Putamen (tissue), 1 donor: Measurements from ENCODE around the gene FBXO28.

ENCODE experiments used
- DNase-seq: peaks from one replicate; pipeline ENCODE4 v3.0.0-alpha.2; 2016; ENCODE audit warnings: low spot score

FBXO28 gene

GRCh38 chr1:224157316-224157715, 43.4 kb downstream of the FBXO28 start:
- DNase-seq = no peak

DNA sequence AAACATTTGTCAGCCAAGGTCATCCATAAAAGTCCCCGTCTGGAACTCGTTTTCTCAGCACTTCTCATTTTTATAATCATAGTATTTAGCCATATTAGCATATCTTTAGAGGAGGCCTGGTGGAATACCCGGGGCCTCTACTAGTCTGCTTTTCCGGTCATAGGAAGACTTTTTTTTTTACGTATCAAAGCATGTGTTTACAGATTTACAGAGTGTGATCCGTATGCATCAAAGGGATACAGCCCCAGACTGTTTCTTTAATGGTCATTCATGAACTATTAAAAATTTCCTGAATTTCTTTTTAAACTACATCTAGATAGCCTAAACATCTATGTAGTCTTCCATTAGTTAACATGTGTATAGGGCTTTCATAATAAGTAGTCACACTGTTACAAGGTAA, 45.6 kb downstream of the FBXO28 start:
- no peak for DNase-seq

DNA sequence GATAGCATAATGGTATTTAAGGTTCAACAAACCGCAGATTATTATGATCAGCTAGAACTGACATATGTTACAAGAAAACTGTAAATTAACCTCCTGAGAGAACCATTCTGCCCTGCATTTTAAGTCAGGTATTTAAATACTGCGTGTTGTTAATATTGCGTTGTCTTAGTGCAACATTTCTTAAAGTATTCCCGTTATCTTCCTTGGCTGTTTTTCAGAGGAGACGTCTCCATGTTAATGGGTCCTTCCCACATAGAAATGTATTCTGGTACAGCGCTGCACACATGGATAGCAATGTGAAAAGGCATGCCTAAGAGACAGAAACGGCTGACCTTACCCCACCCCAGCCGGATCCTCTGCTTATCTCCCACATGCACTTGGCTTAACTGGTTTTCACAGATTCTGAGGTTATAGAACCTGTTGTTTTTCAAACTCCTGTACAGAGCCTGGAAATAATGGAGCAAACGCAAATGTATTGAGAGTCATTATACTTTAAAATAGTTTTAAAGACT, 46.3 kb downstream of the FBXO28 start:
- no peak for DNase-seq

GRCh38 chr1:224162768-224163167, 48.9 kb downstream of the FBXO28 start:
- no peak for DNase-seq

- no peak for DNase-seq
These were observed 49.4 kb downstream of the FBXO28 start for GRCh38 chr1:224163311-224163710.

GRCh38 chr1:224168859-224169380, 55.0 kb downstream of the FBXO28 start:
- DNase-seq = peak; percentile 17

DNA sequence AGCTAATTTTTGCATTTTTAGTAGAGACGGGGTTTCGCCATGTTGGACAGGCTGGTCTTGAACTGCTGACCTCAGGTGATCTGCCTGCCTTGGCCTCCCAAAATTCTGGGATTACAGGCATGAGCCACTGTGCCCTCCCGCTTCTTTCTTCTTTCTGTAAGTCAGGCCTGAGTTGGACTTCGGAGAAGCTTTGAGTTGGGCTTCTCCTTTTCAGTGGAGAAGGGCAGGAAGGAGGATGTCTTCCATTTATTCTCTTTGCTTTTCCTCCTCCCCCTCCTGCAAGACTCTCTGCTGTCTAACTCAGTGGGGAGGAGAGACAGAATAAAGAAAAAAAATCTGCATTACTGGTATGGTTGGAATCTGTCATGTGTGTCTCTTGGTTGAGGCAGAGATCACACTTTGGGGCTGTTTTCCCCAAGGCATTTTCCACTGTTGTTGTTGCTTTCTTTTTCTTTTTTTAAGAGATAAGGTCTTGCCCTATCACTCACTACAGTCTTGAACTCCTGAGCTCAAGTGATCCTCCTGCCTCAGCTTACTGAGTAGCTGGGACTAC, 55.9 kb downstream of the FBXO28 start:
- DNase-seq = no peak

GRCh38 chr1:224170343-224170742, 56.4 kb downstream of the FBXO28 start:
- no peak for DNase-seq

GRCh38 chr1:224170748-224171478, 57.0 kb downstream of the FBXO28 start:
- DNase-seq = no peak

- no peak for DNase-seq
These were observed 58.3 kb downstream of the FBXO28 start for GRCh38 chr1:224172229-224172628.

GRCh38 chr1:224173523-224173922, 59.6 kb downstream of the FBXO28 start:
- no peak for DNase-seq

- DNase-seq = no peak
These were observed 61.7 kb downstream of the FBXO28 start for GRCh38 chr1:224175617-224176016.

- DNase-seq = no peak
These were observed 63.6 kb downstream of the FBXO28 start for GRCh38 chr1:224177356-224177999.

GRCh38 chr1:224178894-224179293, 65.0 kb downstream of the FBXO28 start:
- no peak for DNase-seq

DNA sequence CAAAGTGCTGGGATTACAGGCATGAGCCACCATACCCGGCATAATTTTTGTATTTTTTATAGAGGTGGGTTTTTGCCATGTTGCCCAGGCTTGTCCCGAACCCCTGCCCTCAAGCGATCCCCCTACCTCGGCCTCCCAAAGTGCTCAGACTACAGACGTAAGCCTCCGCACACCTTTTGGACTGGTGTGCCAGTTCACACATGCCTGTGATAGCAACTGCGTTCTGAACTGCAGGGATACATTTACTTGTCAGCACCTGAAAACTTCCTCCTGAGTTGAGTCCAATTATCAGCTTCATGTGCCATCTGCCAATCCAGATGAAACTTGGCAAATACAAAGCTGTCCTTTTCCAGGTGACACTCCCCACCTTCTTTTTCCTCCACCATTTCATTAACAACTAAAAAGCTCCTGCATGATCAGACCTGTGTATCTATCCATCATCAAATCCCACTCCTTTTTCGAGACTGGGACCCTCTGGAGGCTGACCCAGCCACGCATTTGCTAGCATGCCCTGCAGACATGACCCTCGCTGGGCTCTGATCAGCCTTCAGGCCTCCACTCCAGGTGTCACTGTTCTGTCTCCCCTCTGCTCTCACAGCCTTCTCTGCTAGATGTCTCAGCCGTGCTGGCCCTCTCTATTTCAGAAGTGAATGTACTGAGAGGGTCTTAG, 67.0 kb downstream of the FBXO28 start:
- DNase-seq = no peak

DNA sequence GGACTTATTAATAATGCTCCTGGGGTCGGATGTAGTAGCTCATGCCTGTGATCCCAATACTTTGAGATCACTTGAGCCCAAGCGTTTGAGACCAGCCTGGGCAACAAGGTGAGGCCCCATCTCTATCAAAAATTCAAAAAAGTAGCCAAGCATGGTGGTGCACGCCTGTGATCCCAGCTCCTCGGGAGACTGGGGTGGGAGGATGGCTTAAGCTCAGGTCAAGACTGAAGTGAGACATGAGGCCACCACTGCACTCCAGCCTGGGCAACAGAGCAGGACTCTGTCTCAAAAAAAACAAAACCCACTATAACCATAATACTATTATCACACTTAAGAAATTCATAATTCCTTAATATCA, 67.5 kb downstream of the FBXO28 start:
- no peak for DNase-seq

DNA sequence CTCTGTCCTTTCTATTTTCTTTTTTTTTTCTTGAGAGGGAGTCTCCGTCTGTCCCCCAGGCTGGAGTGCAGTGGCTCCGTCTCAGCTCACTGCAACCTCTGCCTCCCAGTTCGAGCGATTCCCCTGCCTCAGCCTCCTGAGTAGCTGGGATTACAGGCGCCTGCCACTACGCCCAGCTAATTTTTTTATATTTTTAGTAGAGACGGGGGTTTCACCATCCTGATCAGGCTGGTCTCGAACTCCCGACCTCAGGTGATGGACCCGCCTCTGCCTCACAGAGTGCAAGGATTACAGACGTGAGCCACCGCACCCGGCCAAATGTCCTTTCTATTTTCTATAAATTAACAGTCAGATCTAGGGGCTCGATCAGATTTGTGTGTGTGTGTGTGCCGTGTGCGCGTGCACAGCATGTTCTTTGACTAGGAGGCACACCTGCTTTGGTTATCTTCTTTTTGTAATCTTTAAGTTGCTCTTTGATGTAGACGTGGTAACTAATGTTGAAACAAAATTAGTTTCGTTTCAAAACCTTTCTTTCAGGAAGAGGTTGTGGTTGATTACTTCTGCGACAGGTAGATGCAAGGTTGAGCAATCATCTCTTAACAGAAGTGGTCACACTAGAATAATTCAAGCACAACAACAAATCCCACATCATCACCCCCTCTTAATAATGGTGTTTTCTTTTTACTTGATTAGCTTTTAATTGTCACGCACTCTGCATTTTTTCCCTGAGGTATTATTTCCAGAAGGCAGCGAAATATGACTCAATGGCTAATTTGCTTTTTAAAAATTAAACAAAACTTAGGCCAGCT, 68.3 kb downstream of the FBXO28 start:
- no peak for DNase-seq

DNA sequence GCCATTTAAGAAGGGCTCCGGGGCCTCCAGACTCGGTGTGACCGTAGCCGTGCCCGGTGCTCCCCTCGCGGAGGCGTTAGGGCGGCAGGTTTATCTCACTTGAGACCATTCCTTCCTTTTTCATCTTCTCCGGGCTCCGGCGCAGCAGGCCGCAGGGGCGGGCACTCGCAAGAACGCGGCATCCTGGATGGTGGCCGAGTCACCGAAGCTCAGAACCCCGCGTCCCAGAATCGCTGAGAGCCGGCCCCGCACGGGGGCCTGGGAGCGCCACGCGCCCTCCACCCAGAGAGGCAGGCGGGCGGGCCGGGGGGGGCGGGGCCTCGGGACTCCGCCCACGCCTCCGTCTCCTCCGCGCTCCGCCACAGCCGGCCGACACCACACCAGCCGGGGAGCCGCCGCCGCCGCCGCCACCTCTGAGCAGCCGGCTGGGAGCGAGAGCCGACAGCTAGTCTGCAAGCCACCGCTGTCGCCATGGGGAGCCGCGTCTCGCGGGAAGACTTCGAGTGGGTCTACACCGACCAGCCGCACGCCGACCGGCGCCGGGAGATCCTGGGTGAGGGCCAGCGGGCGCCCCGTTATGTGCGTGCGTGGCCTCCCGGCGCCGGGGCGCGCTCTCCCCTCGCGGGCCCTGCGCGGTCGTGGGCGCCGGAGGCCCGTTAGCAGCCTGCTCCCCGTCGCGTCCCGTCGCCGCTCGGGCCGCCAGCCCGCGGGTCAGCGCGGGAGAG, 69.1 kb downstream of the FBXO28 start, which contains the start of gene DEGS1:
TSS of gene DEGS1 (plus strand) at position 375 of the 725 bp plus-strand sequence. CDS start at position 472, 97 bp downstream.
- DNase-seq = peak; percentile 83

- DNase-seq = peak; percentile 66
These were observed 69.8 kb downstream of the FBXO28 start for GRCh38 chr1:224183591-224184312.

GRCh38 chr1:224185208-224185607, 71.3 kb downstream of the FBXO28 start:
- no peak for DNase-seq
